AG09309 (cell line): ENCODE measurements around the gene TBC1D1.

ENCODE experiments used
- DNase-seq: peaks from one replicate; pipeline ENCODE4 v3.0.0-alpha.2; 2010; ENCODE audit warnings: low read depth
- H3K4me3 ChIP-seq: 2 replicates; pipeline ENCODE4 v1.5.1; 2011; ENCODE audit warnings: mild to moderate bottlenecking, low read depth, low read length, moderate library complexity; ENCODE audit not compliant: control insufficient read depth
- TF ChIP-seq, protein P1 (sequence below): IDR thresholded peaks from 2 replicates; pipeline ENCODE4 v1.5.1; 2011; ENCODE audit warnings: mild to moderate bottlenecking, low read depth, low read length, inconsistent platforms; ENCODE audit not compliant: insufficient read depth, control insufficient read depth; ENCODE audit errors: missing control alignments

Gene TBC1D1

DNA sequence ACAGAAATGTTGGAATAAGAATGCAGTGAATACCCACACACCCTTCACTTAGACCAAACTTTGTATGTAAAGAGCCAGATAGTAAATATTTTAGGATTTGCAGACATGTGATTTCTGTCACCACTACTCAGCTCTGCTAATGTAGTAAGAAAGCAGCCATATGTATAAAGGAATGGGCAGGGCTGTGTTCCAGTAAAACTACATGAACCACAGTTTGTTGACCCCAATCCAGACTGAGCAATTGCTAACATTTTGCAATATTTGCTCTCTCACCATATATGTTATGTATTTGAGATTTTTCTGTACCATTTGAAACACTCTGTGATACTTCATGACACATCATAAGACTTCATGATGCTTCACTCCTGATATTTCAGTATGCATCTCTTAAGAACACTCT is 32.0 kb upstream of the TBC1D1 start:
- DNase-seq: no peak
- H3K4me3 ChIP-seq: no peak overlapping the region
- TF ChIP-seq, protein P1, sequence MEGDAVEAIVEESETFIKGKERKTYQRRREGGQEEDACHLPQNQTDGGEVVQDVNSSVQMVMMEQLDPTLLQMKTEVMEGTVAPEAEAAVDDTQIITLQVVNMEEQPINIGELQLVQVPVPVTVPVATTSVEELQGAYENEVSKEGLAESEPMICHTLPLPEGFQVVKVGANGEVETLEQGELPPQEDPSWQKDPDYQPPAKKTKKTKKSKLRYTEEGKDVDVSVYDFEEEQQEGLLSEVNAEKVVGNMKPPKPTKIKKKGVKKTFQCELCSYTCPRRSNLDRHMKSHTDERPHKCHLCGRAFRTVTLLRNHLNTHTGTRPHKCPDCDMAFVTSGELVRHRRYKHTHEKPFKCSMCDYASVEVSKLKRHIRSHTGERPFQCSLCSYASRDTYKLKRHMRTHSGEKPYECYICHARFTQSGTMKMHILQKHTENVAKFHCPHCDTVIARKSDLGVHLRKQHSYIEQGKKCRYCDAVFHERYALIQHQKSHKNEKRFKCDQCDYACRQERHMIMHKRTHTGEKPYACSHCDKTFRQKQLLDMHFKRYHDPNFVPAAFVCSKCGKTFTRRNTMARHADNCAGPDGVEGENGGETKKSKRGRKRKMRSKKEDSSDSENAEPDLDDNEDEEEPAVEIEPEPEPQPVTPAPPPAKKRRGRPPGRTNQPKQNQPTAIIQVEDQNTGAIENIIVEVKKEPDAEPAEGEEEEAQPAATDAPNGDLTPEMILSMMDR: no peak

DNA sequence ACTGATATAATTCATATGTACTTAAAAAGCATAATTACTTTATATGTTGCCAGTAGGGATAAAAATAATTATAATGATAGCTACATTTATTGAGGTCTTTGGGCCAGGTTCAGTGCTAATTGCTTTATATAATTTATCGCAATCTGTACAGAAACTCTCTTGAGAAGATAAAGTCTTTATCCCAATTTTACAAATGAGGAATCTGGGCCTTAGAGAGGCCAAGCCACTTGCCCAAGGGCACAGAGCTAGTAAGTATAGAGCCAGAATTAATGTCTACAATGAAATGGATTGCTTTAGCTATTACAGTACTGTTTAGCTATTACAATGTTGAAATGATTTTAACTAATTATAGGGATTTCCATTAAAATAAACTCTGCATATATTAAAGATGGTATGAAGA is 30.6 kb upstream of the TBC1D1 start:
- no peak overlapping the region for H3K4me3 ChIP-seq
- no peak for DNase-seq
- TF ChIP-seq, protein P1: no peak

DNA sequence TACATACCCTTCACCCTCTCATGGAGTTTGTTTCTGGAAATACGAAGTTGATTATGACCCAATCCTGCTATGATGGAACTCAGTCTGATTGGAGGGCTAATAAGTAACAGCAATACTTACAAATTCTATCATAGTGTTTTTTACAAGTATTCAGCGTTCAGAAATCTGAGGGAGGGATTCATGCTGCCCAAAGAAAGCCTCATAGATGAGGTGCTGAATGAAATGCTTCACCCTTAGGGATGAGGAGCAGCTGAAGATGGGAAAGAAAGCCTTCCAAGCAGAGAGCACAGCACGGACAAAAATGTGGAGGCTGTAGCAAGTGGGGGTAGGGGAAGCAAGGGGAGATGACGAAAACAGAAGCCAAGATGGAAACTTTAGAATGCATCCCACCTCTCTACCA is 27.9 kb upstream of the TBC1D1 start:
- H3K4me3 ChIP-seq: no peak overlapping the region
- TF ChIP-seq, protein P1: no peak
- DNase-seq: no peak

DNA sequence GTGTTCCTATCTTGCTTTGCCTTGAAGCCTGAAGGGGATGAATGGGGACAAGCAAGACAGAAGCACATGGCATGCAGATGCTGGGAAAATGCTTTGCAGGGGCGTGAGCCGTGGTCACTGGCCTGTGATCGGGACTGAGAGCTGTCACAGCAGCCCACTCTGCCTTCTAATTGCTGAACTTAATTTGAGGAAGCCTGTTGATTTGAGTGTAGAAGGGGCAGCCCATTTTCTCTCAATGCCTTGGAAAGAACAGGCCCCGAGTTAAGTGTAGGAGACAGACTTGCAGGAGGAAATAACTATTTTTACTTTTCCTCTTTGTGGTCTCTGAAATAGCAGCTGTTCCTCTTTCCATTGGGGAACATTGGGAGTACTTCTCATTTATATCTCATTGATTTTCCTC is 26.1 kb upstream of the TBC1D1 start:
- TF ChIP-seq, protein P1: no peak
- DNase-seq: no peak
- no peak overlapping the region for H3K4me3 ChIP-seq

DNA sequence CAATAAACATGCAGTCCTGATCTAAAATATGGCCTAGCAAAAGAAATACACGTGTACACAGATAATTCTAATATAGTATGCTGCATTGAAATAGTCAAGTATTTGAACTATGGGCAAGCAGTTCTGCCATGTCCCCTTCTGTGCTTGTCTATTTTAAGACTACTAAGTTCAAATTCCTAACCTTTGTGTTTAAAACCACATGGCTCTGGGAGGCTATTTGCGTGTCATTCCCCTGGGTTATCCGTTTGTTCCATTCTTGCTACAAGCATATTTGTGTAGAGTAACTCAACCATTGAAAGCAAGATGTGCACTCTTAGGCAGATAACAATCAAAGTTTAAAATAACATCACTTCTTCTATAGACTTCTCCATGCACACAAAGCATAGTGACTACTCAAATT is 25.4 kb upstream of the TBC1D1 start:
- DNase-seq: no peak
- TF ChIP-seq, protein P1: no peak
- no peak overlapping the region for H3K4me3 ChIP-seq

DNA sequence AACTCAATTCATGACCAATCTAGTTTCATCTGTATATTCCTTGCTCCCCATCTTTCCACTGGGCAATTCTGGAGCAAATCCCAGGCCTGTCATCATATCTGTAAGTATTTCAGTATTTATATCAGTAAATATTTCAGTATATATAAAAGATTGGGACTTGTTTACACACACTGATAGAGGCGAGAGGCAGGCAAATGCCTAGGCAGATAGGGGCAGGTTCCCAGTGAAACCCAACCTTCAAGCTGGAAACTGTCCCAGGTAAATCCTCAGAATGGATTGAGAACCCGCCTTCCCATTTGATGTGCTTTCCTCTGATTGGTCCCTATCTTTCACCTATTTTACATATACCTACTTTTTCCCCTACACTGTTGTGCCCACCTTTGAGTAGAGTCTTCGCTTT is 23.8 kb upstream of the TBC1D1 start:
- no peak overlapping the region for H3K4me3 ChIP-seq
- TF ChIP-seq, protein P1: no peak
- DNase-seq: no peak

DNA sequence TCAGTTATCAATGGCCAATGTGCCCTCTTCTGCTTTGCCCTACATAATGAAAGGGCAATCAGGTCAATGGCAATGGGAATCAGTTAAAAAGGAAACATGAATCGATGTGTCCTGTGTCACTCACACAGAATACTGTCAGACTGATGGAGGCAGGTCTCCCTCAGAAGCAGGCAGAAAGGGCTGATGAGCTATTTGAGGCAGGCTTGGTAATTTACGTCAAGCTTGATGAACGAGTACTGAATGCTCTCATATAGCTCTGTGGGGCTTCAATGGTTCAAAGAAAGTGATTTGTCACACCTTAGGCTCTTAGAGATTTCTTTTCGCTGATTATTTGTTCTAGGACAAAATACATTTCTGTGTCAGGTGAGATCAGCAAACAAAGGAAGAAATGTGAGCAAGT is 22.6 kb upstream of the TBC1D1 start:
- H3K4me3 ChIP-seq: no peak overlapping the region
- TF ChIP-seq, protein P1: no peak
- no peak for DNase-seq
